Posterior cingulate gyrus (tissue), 11 donors: Measurements from ENCODE around the gene NRG3.

Experiments
- DNase-seq, 10 donors: peaks; one replicate each; pipeline versions ENCODE4 v3.0.0 to v3.0.0-alpha.2; 2020 to 2021; ENCODE audit warnings: mixed read lengths in 3 of 10
- intact Hi-C: fragments of 100-400 bp; cut with DNase I; formaldehyde crosslinking; loops from one replicate; pipeline ENCODE4 v1.15.1; 2023

NRG3 gene

DNA sequence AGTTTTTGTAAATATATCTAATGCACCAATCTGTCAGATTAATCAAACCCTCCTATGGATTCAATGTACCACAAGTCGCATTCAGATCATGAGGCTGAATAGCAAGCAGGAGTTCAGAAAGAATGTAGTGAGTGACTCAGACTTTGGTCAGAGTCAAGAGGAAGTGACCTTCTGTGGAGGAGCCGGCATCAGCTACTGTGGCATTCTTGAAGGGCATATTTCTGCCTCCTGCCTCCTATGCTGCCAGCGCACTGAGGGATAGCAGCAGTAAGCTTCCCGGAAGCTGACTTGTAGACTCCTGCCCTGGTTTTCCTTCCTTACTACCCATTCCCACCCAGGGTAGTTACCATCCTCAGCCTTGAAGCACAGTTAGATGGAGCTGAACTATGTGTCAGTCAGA, 867.5 kb downstream of the NRG3 start:
- DNase-seq: no peak

DNA sequence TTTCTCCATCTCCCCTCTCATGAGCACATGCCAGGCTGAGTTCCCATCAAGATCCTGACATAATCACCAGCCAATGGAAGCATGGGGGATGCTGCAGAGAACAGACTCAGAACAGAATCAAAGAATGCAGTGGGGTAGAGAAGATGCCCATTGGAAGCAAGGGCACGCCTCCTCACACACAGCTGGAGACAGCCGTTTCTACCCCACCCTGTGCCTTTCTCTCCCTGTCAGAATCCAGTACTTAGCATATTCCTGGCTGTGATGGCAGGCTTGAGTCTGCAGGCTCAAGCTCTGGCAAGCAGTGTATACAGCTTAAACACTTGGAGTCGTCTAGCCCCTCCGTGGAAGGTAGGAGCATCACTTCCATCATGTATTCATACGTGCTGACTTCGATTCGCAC, 867.9 kb downstream of the NRG3 start:
- intact Hi-C loops: no loop called here
- no peak for DNase-seq

More for the DNA sequence above, 867.5 kb downstream of the NRG3 start:
- intact Hi-C loops: no loop called here

DNA sequence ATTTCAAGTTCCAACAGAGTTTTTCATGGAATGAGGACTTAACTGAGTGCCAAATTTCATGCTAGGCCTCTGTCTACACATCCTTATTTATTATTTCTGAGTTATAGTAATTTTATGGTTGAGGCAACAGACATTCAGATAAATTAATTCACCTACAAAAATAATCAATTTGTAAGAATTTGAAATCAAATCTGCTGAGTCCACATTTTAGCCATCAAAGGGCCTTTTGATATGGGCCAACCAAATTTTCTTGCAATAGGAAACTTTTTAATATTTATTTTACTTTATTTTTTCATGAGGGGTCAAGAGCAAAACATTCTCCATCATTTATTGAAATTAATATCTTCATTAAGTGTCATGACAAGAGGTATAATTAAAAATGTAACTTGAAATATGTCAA, 875.5 kb downstream of the NRG3 start:
- intact Hi-C loops: no loop called here
- DNase-seq: no peak

DNA sequence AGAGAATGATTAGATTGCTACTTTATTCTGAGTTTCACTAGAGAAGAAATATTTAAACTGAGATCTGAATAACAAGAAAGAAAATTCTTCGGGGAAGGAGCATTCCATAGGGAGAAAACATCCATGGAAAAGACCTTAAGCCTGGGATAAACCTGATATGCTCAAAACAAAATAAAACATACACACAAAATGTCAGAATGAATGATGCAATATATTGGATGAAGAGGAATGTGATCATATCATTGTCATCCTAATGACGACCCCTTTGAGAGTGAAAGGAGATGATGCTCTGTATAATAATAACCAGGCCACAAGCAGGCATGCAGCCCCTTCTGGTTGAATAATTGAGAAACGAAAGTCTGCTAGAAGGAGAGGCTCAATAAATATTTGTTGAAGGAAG, 882.4 kb downstream of the NRG3 start:
- no peak for DNase-seq
- intact Hi-C loops: no loop called here

DNA sequence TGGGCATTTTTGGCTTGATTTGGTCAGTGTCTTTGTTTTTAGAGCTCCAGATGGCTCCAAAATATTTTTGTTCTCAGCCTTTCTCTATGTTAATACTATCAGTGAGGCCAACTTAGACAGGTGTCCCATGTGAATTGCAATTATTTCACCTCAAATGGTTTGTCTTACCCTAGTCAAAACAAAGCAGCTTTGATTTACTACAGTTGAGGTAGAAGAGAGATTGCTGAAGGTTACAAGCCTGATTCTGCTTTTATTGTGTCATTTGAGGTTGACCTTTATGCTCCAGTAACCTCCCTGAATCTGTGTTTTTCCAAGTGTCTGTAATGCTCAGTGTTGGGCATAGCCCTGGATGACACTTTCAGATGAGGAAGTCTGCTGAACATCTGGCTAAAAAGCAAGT, 882.9 kb downstream of the NRG3 start:
- no peak for DNase-seq
- intact Hi-C loops: no loop called here

DNA sequence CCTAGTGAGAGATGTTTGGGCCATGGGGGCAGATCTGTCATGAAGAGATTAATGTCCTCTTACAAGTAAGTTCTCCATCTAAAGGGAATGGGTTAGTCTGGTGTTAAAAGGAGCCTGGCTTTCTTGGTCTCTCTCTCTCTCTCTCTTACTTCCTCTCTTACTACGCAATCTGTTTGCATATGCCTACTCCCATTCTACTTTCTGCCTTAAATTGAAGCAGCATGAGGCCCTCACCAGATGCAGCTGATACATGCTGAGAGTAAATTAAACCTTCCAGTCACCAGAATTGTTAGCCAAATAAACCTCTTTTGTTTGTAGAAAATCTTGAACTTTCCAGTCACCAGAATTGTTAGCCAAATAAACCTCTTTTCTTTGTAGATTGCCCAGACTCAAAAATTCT, 884.1 kb downstream of the NRG3 start:
- intact Hi-C loops: no loop called here
- no peak for DNase-seq

DNA sequence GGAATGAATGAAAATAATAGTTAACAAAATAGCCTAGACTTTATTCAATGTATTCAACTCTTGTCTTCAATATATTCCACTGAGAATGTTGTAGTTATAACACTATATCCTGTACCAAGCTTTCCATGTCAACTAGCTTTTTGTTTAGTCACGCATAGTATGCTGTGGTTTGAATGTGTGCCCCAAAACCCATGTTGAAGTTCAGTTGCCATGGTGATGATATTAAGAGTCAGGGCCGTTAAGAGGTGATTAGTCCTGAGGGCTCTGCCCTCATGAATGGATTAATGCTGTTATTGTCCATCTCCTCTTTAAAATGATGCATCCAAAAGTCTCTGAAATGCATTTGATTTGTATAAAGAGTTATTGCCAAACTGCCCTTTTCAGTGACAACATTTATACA, 887.6 kb downstream of the NRG3 start:
- DNase-seq: no peak
- intact Hi-C loops: no loop called here

DNA sequence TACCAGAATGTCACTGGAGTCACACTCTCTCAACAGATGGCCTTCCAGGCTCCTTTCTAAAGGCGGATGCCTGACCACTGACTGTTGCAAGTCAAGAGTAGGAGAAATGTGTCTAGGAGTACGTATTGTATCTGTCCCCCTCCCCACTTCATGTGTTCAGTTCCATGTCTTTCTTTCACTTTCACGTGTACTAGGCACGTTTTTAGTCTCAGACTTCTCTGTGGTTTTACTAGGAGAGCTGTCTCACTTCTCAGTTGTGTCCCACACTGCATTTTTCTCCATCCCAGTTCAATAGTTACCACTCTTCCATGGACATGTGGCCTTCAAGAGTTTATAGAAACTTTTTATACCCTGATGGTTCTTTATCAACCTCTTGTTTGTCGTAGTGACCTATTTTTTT, 893.0 kb downstream of the NRG3 start:
- DNase-seq: no peak
- intact Hi-C loops: no loop called here

DNA sequence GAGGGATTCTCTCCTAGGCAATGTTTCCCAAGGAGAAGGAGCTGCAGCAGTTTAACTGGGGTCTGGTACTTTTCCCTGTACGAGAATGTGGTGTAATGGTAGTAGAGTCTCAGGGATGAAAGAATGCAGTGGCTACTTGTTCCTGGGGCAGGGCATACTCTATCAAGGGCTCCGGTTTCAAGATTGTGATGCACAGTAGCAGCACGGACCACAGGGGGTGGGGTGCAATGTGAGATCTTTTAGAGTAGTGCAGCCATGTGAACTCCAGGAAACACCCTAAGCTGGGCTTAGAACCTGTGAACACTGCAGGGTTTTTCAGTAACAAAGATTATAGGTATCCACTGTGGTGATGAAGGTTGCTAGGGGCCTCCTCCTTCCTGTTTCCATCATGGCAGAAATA, 903.9 kb downstream of the NRG3 start:
- no peak for DNase-seq
- intact Hi-C loops: no loop called here

DNA sequence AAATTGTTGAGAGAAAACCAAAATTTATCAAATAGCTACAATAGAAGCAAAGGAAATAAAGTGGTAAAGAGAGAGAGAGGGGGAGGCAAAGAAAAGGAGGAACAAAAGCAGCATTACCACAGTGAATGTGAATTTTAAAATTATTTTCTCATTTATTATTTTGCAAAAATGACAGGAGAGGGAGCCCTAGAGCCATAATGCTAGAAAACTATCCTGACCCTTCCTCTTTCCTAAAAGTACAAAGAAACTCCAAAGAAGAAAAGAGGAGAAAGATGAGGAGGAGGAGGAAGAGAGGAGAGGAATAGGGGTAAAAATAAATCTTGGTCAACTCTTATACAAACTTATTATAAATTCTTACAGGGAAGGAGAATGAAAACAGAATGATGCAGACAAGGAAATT, 921.5 kb downstream of the NRG3 start:
- intact Hi-C loops: no loop called here
- no peak for DNase-seq

DNA sequence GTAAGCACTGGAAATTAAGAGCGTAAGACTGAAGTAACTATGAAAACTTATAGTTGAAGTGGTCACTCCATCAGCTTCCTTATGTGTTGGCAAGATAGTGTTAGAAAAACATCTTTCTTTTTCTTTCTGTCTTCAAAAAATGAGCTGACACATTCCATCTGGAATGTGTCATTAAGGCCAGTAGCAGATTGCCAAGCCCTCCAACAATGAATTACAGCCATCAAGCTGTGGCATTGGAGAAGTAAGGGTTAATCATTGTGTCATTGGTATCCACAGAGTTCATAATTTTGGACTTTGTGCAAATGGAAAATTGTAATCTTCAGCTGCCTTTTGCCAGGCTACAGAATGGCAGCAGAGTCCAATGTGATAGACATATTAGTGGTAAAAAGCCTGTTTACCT, 926.3 kb downstream of the NRG3 start:
- intact Hi-C loops: no loop called here
- DNase-seq: no peak

DNA sequence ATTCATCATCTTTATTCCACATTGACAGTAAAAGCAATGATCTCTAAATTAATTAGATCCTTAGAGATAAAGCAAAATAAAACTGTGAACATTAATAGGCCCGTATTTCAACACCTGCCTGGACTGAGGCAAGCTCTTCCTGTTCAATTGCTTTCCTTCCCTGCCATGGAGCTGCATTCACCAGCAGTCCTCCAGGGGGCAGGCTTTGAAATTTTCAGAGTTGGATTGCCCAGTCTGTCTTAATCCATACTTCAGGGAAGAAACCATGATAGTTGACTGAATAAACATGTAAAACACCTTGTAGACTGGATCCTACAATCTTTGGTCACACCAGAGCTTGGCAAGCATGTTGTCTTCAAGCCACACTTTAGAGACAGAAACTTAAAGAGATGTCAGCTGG, 936.6 kb downstream of the NRG3 start:
- no peak for DNase-seq
- intact Hi-C loops: no loop called here

DNA sequence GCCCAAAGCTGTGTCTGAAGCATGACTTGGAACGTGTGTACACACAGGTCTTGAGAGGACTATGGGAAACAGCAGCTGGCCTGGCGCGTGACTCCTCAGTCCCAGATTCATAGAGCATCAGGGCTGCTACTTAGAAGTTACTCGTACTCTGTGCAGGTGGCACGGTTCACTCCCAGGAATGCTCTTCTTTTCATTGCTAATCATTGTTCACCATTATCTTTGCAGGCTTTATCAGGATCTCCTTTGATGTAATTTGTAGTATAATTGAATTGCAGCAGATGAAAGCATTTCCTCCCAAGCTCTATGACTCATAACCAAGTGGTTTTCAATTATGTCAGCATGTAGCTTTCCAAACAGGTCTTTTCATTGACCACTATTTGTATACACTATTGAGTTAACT, 938.9 kb downstream of the NRG3 start:
- intact Hi-C loops: no loop called here
- DNase-seq: no peak

DNA sequence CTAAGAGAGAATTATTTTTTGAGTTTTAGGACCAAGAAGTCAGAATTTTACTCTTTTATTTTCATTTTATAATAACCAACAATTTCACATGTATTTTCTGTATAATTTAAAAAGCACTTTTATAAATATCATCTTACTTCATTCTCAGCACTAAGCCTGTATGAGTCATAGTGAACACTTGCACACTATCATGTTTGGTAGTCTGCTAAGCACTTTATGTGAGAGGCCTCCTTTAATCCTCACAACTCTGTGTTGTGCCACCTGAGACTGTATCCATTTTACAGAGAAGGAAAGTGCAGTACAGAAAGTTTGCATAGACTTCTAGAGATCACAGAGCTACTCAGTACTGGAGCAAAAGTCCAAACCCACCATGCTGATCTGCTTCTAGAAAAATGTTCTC, 939.6 kb downstream of the NRG3 start:
- intact Hi-C loops: no loop called here
- no peak for DNase-seq

DNA sequence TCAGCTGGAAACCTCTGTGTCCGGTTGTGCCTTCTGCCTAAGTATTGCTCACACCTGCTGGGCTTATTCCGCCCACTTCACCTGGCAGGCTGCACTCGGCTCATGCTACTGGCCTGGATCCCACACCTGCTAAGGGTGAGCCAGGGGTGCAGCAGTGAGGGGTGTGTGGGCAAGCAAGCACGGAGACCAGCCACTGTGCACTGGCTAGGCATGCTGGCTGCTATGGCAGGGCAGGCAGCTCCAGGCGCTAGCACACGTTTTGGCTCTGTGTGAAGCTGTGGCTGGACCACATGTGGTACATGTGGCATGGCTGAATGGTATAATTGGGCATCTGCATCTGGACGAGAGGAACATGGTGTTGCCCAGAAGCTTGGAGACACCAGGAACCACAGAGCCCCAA, 940.7 kb downstream of the NRG3 start:
- intact Hi-C loops: no loop called here
- peak in 1 of 10 donors; percentile 73 for DNase-seq

DNA sequence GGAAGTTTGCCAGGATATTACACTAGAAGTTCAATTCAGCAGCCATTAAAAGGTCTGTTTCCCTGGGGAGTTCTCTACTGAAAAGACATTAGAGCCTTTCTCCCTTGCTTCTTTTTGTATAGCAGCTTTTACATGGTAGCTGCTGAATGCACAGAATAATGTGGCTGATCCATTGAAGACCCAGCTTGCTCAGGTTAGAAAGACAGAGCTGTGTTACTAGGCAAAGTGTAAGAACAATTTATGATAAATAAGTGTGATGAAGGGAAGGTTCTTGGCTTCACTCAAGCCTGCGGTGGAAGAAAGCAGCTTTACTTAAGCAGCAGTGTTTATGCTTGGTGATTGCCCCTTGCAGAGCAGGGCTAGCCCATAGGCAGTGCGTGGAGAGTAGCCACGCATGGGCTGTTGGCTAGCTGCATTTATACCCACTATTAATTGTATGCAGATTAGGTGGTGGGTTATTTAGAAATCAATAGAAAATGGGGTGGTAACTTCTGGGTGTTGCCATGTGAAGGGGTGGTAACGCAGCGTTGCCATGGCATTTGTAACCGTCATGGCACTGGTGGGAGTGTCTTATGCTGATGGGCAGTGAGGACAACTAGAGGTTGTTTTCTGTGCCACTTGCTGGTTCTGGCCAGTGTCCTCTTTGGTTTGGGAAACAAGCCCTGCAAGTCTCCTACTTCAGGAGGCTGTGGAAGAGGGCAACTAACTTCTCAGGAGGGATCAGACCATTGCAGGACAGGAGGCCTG, 942.9 kb downstream of the NRG3 start:
- no peak for DNase-seq
- intact Hi-C loops: no loop called here

DNA sequence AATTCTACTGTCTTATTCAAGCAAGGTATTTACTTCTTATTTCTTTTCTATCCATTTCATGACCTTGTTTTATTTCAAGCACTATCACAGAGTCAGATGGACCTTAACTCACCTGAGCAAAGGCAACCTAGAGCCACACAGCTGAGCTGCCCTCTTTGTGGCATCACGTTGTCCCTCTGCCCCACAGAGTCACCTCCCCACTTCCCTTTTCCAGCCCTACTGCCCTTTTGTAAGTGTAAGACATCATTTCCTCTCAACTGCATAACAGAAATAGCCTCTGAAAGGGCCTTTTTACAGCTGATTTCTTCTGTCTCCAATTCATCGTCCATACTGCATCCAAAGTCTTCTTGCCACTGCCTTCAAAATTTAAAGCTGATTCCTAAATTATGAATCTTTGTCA, 946.0 kb downstream of the NRG3 start:
- intact Hi-C loops: no loop called here
- no peak for DNase-seq

DNA sequence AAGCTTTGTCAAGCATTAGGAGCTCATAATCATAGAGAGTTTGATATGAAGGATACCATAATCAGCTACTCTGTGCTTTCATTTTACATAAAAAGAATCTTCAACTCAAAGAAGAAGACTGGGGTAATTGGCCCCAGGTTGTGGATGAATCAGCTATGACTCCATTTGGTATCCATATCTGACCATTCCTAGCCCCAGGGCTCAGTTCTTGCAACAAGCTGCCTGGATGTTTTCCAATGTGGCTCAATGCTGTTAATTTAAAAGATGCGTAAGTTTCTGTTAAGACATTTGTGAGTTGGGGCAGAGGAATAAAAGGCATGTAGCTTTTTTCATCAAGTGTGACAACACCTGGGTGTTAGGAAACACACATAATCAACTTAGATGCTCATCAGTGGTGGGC, 951.1 kb downstream of the NRG3 start:
- intact Hi-C loops: no loop called here
- no peak for DNase-seq

DNA sequence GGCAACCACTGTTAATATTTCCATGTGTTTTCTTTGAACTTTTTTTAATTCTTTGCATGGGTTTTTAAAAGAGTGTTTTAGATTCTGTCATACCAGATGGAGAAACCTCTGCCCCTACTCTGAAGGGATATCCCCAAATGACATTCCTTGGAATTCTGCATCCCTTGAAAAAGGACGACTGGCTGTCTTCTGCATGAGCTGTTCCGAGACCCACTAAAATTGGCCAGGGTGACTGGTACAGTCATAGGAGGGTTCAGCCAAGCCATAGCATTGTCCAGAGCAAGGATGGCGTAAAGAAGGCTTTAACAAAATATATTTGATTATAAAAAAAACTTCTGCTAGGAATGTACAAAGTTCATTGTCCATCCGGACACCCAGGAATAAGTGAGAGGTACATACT, 952.9 kb downstream of the NRG3 start:
- no peak for DNase-seq
- intact Hi-C loops: no loop called here

DNA sequence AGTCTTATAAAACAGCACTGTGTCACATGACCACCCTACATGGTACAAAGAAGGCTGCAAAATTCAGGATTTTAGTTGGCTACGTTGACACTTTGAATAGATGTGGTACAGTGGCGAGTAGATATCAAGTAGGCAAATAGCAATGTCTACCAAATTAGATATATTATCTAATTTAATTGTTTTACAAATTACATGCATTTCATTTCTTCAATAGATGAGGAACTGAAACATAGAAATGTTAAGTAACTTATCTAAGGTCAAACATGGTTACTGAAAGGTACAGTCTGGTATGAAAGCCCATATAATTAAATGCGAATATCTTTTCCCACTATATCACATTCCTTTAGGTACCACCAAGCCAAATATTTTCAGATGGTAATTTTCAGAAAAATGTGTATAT, 972.2 kb downstream of the NRG3 start:
- intact Hi-C loops: no loop called here
- no peak for DNase-seq

DNA sequence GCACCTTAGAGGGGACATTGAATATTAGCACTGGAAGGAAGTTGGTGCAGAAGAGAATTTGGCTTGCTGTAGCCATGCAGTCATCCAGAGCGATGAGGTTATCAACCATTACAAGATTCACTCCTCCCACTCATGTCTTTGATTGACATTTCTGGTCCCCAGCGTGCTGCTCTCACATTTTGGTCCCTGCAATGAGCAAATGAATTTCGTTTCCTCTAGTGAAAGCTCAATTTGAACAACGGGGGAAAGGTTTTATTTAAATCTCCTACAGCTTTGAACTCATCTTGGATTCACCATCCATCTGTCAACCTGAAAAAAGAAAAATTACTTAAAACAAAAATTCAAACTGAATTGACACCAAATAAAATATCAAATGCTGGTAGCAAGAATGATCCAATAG, 975.2 kb downstream of the NRG3 start:
- intact Hi-C loops: no loop called here
- DNase-seq: no peak

DNA sequence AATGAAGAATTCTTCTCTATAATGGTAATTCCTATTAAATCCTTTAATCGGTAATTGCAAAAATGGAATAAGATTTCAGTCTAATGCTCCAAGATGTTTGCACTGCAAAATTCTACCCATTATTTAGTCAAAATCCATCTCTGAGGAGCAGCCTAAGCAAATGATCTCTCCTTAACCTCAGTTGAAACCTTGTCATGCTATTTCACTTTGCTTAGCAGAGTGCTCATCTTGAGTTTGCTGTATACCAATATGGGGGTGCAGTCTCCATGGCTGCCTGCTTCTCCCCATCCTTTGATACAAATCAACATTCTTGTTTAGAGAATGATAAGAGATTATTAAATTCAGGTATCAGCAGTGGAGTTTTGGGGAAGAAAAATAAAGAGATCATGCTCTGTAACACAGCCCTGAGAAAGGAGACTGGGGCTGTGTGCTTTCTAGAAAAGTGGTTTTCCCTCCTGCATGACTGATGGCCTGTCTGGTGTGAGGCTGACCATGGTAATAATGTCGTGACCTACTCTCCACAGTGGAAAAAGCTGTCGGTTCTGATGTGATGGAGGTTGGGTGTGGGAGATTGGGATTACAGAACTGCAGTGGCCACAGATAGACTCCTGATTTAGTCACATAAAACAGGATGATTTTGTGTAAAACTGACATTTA, 982.1 kb downstream of the NRG3 start:
- no peak for DNase-seq
- intact Hi-C loops: no loop called here

DNA sequence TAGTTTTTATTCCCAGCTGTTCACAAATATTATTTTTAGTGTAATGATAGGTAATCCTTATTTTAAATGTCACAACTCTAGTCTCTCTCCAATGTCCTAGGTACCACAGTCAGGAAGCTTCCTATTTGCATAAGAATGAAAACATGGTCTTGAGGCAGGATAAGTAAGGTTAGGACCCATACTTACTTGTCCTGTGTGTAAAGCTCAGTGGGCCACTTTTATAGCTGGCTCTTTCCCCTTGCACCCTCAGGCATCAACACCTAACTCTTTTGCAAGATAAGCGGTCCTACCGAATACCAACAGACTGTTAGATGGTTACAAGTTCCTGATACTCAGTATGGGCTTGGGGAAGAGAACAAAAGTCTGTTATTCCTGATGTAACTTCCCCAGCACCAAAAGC, 986.9 kb downstream of the NRG3 start:
- intact Hi-C loops: no loop called here

More for the DNA sequence above, 986.9 kb downstream of the NRG3 start:
- DNase-seq: no peak
